Stomach (tissue), 4 donors: ENCODE measurements around the gene CIT.

ENCODE experiments used
- POLR2A ChIP-seq, 4 donors: fragments of 450-650 bp; IDR thresholded peaks; one replicate each; pipeline ENCODE4 v1.6.1; 2016; ENCODE audit warnings: antibody characterized with exemption in 4 of 4, control low read depth in 2 of 4, mild to moderate bottlenecking in 1 of 4, moderate library complexity in 1 of 4
- TF ChIP-seq, protein P1 (sequence below), 7 experiments: fragments of 450-650 bp in 4 of 7; fragments of 200-600 bp in 3 of 7; sonication (generic) in 3 of 7; IDR thresholded peaks; one replicate each; pipeline ENCODE4 v1.5.1; 2016 to 2019; ENCODE audit warnings: antibody characterized with exemption in 7 of 7, control low read depth in 2 of 7, mild to moderate bottlenecking in 1 of 7

DNA sequence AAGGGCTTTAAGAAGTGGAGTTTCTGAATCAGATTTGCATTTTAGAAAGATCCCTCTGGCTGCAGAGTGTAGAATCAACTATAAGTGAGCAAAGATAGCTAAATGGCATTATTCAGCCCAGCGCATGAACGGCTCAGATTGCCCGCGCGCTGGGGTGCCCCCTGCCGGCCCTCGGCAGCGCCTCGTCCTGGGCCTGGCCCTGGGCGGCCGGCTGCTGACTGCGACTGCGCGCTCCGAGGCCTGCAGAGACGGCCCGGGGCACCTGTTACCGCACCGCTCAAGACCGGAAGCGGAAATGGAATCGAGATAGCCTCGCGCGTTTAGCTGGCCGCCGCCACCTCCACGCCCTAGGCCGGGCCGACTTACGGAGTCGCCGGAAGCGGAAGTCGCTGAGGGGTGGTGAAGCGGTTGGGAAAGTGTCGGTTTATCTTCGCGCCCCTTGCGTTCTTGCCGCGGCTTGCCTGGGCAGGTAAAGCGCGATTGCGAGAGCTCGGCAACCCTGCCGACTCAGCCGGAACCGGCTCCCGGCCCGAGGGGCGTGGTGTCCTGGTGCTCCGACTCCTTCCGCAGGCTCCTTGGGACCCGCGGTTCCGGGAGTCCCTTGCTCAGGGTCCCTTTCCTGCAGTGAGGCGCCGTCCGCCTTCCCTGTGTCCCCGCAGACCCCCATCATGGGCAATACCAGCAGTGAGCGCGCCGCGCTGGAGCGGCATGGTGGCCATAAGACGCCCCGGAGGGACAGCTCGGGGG is 209.4 kb downstream of the CIT start, which contains the start of gene PRKAB1:
- TF ChIP-seq, protein P1, sequence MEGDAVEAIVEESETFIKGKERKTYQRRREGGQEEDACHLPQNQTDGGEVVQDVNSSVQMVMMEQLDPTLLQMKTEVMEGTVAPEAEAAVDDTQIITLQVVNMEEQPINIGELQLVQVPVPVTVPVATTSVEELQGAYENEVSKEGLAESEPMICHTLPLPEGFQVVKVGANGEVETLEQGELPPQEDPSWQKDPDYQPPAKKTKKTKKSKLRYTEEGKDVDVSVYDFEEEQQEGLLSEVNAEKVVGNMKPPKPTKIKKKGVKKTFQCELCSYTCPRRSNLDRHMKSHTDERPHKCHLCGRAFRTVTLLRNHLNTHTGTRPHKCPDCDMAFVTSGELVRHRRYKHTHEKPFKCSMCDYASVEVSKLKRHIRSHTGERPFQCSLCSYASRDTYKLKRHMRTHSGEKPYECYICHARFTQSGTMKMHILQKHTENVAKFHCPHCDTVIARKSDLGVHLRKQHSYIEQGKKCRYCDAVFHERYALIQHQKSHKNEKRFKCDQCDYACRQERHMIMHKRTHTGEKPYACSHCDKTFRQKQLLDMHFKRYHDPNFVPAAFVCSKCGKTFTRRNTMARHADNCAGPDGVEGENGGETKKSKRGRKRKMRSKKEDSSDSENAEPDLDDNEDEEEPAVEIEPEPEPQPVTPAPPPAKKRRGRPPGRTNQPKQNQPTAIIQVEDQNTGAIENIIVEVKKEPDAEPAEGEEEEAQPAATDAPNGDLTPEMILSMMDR (IDR thresholded peaks at IDR 0.05): peak in 6 of 7 experiments; percentile 42 to 94 (median 86)
- TF ChIP-seq POLR2A (IDR thresholded peaks at IDR 0.05): peak in 2 of 4 donors; percentile 83 to 87
